SU-DHL-6 (cell line): ENCODE data around the gene DYNLRB1.

Source experiments
- EZH2phosphoT487 ChIP-seq: fragments of 200-600 bp; sonication (generic), shearing (Covaris generic); conservative IDR thresholded peaks from 2 replicates; pipeline ENCODE4 v1.6.1; 2018; ENCODE audit warnings: mild to moderate bottlenecking, antibody characterized with exemption, low read length, moderate library complexity, mixed read lengths
- TF ChIP-seq, protein P1 (sequence below): fragments of 200-600 bp; sonication (generic); IDR thresholded peaks from one replicate; pipeline ENCODE4 v1.5.1; 2017; ENCODE audit warnings: antibody characterized with exemption, mild to moderate bottlenecking, low read length, moderate library complexity; ENCODE audit not compliant: insufficient read depth, poor library complexity, severe bottlenecking

DNA sequence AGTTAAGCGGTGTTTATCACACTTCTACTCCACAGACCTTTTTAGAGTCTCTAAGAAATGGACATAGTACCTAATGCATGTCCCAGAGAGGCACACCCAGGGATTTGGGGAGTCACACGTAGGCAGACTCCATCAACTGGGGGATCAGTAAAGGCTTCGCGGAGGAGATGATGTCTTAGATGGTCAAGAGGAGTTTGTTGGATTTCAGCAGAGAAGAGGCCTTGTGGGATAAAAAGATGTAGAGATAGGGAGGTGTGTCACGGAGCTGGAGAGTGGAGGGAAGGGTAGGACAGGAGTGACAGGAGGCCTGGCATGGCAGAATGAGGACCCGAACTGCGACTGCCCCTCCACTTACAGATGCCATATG, 9.1 kb downstream of the DYNLRB1 start:
- TF ChIP-seq, protein P1, sequence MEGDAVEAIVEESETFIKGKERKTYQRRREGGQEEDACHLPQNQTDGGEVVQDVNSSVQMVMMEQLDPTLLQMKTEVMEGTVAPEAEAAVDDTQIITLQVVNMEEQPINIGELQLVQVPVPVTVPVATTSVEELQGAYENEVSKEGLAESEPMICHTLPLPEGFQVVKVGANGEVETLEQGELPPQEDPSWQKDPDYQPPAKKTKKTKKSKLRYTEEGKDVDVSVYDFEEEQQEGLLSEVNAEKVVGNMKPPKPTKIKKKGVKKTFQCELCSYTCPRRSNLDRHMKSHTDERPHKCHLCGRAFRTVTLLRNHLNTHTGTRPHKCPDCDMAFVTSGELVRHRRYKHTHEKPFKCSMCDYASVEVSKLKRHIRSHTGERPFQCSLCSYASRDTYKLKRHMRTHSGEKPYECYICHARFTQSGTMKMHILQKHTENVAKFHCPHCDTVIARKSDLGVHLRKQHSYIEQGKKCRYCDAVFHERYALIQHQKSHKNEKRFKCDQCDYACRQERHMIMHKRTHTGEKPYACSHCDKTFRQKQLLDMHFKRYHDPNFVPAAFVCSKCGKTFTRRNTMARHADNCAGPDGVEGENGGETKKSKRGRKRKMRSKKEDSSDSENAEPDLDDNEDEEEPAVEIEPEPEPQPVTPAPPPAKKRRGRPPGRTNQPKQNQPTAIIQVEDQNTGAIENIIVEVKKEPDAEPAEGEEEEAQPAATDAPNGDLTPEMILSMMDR: no peak
- TF ChIP-seq EZH2phosphoT487: no peak
